Hepatocyte (in vitro differentiated cells): Measurements from ENCODE around the gene C19orf44. TPM values are rescaled to one million over a fixed set of nuclear protein-coding genes. Genes with fewer than 3 reads are reported as not detected.
A peak's percentile ranks its signal among the peaks of the same experiment; 100 is the strongest.

ENCODE experiments used
- DNase-seq: peaks from one replicate; pipeline ENCODE4 v3.0.0-alpha.2; 2016; ENCODE audit warnings: low spot score
- H2AFZ ChIP-seq: fragments of 200-600 bp; sonication (generic); 2 replicates; pipeline ENCODE4 v1.6.0; 2016; ENCODE audit warnings: antibody characterized with exemption, mild to moderate bottlenecking
- H3K27ac ChIP-seq: fragments of 200-600 bp; sonication (generic); 2 replicates; pipeline ENCODE4 v1.5.1; 2016; ENCODE audit warnings: mild to moderate bottlenecking
- H3K27me3 ChIP-seq: fragments of 200-600 bp; sonication (generic); 2 replicates; pipeline ENCODE4 v1.6.1; 2016
- H3K36me3 ChIP-seq: fragments of 200-600 bp; sonication (generic); replicated peaks from 2 replicates; pipeline ENCODE4 v1.5.1; 2016; ENCODE audit warnings: low read depth; ENCODE audit not compliant: insufficient read depth
- H3K4me1 ChIP-seq: fragments of 200-600 bp; sonication (generic); 2 replicates; pipeline ENCODE4 v1.5.1; 2016; ENCODE audit warnings: mild to moderate bottlenecking, moderate library complexity; ENCODE audit not compliant: insufficient read depth
- H3K4me2 ChIP-seq: fragments of 200-600 bp; sonication (generic); 2 replicates; pipeline ENCODE4 v1.6.0; 2016
- H3K4me3 ChIP-seq: fragments of 200-600 bp; sonication (generic); 2 replicates; pipeline ENCODE4 v1.5.1; 2016; ENCODE audit warnings: mild to moderate bottlenecking
- H3K79me2 ChIP-seq: fragments of 200-600 bp; sonication (generic); 2 replicates; pipeline ENCODE4 v1.6.0; 2017; ENCODE audit warnings: mild to moderate bottlenecking
- H3K9me2 ChIP-seq: fragments of 200-600 bp; sonication (generic); replicated peaks from 2 replicates; pipeline ENCODE4 v1.6.0; 2017; ENCODE audit warnings: mild to moderate bottlenecking; ENCODE audit not compliant: insufficient read depth
- H3K9me3 ChIP-seq: fragments of 200-600 bp; sonication (generic); 2 replicates; pipeline ENCODE4 v1.5.1; 2016; ENCODE audit warnings: low read depth, mild to moderate bottlenecking
- H4K20me1 ChIP-seq: fragments of 200-600 bp; sonication (generic); 2 replicates; pipeline ENCODE4 v1.6.0; 2016; ENCODE audit warnings: mild to moderate bottlenecking; ENCODE audit not compliant: insufficient read depth, poor library complexity, severe bottlenecking
- CTCF ChIP-seq: fragments of 200-600 bp; sonication (generic); IDR thresholded peaks from 2 replicates; pipeline ENCODE4 v1.5.1; 2016; ENCODE audit warnings: antibody characterized with exemption, mild to moderate bottlenecking; ENCODE audit not compliant: poor library complexity
- EZH2 ChIP-seq: fragments of 200-600 bp; sonication (generic); IDR thresholded peaks from 2 replicates; pipeline ENCODE4 v1.6.1; 2016; ENCODE audit warnings: antibody characterized with exemption, mild to moderate bottlenecking, borderline replicate concordance
- EZH2phosphoT487 ChIP-seq: fragments of 200-600 bp; sonication (generic); IDR thresholded peaks from one replicate; pipeline ENCODE4 v1.6.1; 2018; ENCODE audit warnings: antibody characterized with exemption, mild to moderate bottlenecking, low read depth, moderate library complexity; ENCODE audit not compliant: unreplicated experiment, severe bottlenecking
- WGBS: methylation state at CpG from one replicate; pipeline ENCODE4 v1.1.6; 2016; ENCODE audit warnings: low lambda C conversion rate; ENCODE audit errors: missing lambda C conversion rate; 5-methylcytosine and 5-hydroxymethylcytosine counted together
- polyA plus RNA-seq: library from polyadenylated mRNA; unstranded; fragments of >200 nt; fragmentation: Nextera tagmentation; extraction: Ambion mirVana; gene quantifications from 2 replicates; pipeline ENCODE4 v1.2.1, GENCODE V29; 2016
- total RNA-seq: library from RNA; depleted of rRNA; stranded (reverse); fragments of >200 nt; gene quantifications from 2 replicates; pipeline ENCODE4 v1.2.3, GENCODE V29; 2014

C19orf44 gene
- total and polyA plus RNA-seq, 2 experiments from 2014 or later = 2.9 to 3.0 TPM

- Histone ChIP-seq H3K36me3 (no peaks in the 10 kb centered on the region), H4K20me1 (peaks cover 70% of the 10 kb centered on the region), H3K9me3 (no peaks in the 10 kb centered on the region), H3K27me3 (no peaks in the 10 kb centered on the region), H2AFZ (no peak overlapping the region), H3K4me2 (peak overlapping the region; percentile 46), H3K27ac (peak overlapping the region; percentile 31), H3K79me2 (peaks cover 98% of the 10 kb centered on the region), H3K9me2 (no peaks in the 10 kb centered on the region), H3K4me3 (no peak overlapping the region), H3K4me1 (peaks cover 21% of the 10 kb centered on the region)
- 78% methylated on average over 11 of the region's 11 CpGs for WGBS
- DNase-seq = no peak
- TF ChIP-seq EZH2phosphoT487 = no peak
- no peak for TF ChIP-seq EZH2
- no peak for TF ChIP-seq CTCF
Measured at GRCh38 chr19:16456652-16457194, 39.5 kb upstream of the C19orf44 start.

- Histone ChIP-seq H3K27me3 (no peaks in the 10 kb centered on the region), H3K9me2 (no peaks in the 10 kb centered on the region), H3K4me2 (peak overlapping the region; percentile 46), H4K20me1 (peaks cover 77% of the 10 kb centered on the region), H3K36me3 (no peaks in the 10 kb centered on the region), H3K79me2 (peaks cover 98% of the 10 kb centered on the region), H3K4me1 (peaks cover 21% of the 10 kb centered on the region), H3K9me3 (no peaks in the 10 kb centered on the region), H3K4me3 (no peak overlapping the region), H3K27ac (peak overlapping the region; percentile 31), H2AFZ (no peak overlapping the region)
- WGBS = 70% methylated on average over 14 of the region's 16 CpGs
- TF ChIP-seq CTCF = no peak
- no peak for TF ChIP-seq EZH2phosphoT487
- no peak for TF ChIP-seq EZH2
- DNase-seq = no peak
Measured at GRCh38 chr19:16457195-16457953, 38.8 kb upstream of the C19orf44 start.

GRCh38 chr19:16457954-16458331 lies 38.3 kb upstream of the C19orf44 start:
- Histone ChIP-seq H4K20me1 (peaks cover 82% of the 10 kb centered on the region), H3K9me3 (no peaks in the 10 kb centered on the region), H3K4me3 (no peak overlapping the region), H3K27me3 (no peaks in the 10 kb centered on the region), H3K36me3 (no peaks in the 10 kb centered on the region), H2AFZ (no peak overlapping the region), H3K27ac (peak overlapping the region; percentile 31), H3K79me2 (peaks cover 98% of the 10 kb centered on the region), H3K9me2 (no peaks in the 10 kb centered on the region), H3K4me2 (peak overlapping the region; percentile 46), H3K4me1 (peaks cover 21% of the 10 kb centered on the region)
- WGBS = 87% methylated on average over 8 of the region's 8 CpGs
- DNase-seq = no peak
- TF ChIP-seq EZH2 (no peak), CTCF (no peak), EZH2phosphoT487 (no peak)
